UCSD-AML1 (cell line): ENCODE data around the gene CLEC2A.
"Not testable (repeated sequence)": the region's sequence is repeated elsewhere in the genome, so short reads cannot be mapped to it uniquely, and the experiment has no call there.

Source experiments
- DNase-seq: peaks from one replicate; lab custom pipeline; 2025; ENCODE audit not compliant: unreplicated experiment; lab: John Stamatoyannopoulos, UW

Gene CLEC2A

DNA sequence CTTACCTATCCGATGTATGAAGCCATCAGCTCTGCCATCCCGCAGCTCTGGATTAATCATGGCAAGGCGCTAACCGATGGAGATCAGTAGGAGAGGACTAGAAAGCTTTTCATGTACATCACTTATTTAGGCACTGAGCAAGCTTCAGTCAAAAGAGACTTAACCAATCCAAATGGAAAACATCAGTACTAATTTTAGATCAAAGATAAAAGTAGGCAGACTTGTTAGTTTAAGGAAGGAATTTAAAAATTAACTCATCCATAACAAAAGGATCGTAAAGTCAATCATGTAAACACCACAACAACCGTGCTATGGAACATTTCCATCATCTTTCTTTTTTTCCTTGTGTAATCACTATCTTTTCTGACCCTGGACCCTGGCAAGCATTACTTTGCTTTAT, at the start of gene CLEC2A:
Gene CLEC2A (minus strand): TSS at position 101 of the 400 bp plus-strand sequence. CDS start 41 bp downstream, at position 60.
- DNase-seq: peak; percentile 28

DNA sequence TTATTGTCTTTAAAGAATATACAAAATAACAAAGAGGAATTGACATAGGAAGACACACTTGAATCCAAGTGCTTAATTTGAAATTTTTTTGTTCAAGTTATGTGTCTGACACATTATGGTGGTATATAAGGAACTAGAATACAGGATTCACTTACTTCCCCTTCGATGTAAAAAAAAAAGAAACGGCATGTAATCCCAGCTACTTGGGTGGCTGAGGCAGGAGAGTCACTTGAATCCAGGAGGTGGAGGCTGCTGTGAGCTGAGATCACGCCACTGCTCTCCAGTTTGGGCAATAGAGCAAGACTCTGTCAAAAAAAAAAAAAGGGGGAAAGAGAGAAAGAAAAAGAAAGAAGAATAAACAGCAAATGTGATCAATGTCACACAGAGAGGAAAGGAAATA, 48.0 kb upstream of the CLEC2A start:
- DNase-seq: no peak

DNA sequence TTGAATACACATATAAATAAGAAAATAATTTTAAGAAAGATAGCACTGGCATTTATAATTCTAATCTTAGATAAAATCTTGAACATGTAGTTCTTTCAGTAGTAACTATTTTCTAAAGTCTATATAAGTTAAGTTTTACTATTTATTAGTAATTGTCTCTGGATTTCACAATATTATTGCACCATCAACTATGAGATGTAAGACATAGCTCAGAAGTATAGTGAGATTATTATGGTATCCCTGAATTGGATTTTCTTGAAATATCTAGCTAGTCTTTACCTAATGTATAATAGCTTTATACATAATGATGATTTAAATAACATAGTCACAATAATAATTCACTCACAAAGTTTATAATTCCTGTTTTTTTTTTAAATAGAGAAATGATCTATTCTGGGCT, 45.7 kb upstream of the CLEC2A start:
- DNase-seq: no peak

DNA sequence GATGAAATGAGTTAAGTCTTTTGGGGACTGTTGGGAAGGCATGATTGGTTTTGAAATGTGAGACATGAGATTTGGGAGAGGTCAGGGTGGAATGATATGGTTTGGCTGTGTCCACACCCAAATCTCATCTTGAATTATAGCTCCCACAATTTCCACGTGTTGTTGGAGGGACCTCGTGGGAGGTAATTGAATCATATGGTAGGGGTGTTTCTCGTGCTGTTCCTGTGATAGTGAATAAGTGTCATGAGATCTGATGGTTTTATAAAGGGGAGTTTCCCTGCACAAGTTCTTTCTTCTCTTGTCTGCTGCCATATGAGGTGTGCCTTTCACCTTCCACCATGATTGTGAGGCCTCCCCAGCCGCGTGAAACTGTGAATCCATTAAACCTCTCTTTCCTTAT, 44.5 kb upstream of the CLEC2A start:
- DNase-seq: not testable (repeated sequence)

- DNase-seq: no peak
Measured at GRCh38 chr12:9975614-9976013, 43.4 kb upstream of the CLEC2A start.

DNA sequence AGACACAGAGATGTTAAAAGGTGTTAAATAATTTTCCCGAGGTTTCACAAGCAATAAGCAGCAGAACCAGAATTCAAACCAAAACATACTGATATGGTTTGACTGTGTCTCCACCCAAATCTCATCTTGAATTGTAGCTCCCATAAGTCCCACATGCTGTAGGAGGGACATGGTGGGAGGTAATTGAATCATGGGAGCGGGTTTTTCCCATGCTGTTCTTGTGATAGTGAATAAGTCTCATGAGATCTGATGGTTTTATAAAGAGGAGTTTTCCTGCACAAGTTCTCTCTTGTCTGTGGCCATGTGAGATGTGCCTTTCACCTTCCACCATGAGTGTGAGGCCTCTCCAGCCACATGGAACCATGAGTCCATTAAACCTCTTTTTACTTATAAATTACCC, 42.6 kb upstream of the CLEC2A start:
- DNase-seq: not testable (repeated sequence)

- no peak for DNase-seq
Measured at GRCh38 chr12:9973949-9974348, 41.8 kb upstream of the CLEC2A start.

DNA sequence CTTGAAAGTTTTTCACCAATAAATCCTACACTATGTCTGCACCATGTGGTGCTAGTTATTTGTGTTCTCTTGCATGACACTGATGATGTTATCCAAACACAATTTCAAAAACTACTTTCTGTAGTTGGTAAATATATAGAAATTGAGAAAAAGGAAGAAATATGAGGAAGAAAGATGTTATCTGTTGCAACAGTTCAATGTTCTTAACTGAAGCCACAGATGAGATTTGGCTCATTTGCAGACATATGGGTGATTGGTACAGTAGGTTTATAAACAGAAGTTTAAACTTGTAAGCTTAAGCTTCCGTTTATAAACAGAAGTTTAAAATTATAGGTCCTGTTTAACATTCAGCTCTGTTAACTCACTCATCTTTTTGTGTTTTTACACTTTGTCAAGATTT, 39.0 kb upstream of the CLEC2A start, which contains the start of gene CLEC12A:
Gene CLEC12A (plus strand): TSS at position 229 of the 400 bp plus-strand sequence. CDS start 188 bp downstream, outside the sequence.
- no peak for DNase-seq

- no peak for DNase-seq
Measured at GRCh38 chr12:9969673-9970072, 37.5 kb upstream of the CLEC2A start.

GRCh38 chr12:9961901-9962300, 29.7 kb upstream of the CLEC2A start:
- no peak for DNase-seq

GRCh38 chr12:9961106-9961505, 28.9 kb upstream of the CLEC2A start:
- no peak for DNase-seq

DNA sequence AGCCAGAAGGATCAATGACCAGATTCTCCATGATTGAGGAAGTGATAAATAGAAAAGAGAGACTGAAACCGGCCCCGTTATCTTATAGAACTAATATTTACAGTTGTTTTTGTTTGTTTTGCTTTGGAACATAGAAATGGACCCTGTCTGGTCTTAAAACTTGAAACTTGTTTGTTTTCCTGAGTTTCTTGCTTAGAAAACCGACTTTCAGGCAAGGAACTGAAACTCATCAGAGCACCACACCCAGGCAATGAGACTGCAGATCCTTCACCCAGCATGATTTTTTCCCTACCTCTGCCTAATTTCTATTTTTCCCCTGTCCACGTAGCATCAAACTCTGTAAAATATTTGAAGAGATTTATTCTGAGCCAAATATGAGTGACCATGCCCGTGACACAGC, 28.4 kb upstream of the CLEC2A start:
- DNase-seq: no peak

DNA sequence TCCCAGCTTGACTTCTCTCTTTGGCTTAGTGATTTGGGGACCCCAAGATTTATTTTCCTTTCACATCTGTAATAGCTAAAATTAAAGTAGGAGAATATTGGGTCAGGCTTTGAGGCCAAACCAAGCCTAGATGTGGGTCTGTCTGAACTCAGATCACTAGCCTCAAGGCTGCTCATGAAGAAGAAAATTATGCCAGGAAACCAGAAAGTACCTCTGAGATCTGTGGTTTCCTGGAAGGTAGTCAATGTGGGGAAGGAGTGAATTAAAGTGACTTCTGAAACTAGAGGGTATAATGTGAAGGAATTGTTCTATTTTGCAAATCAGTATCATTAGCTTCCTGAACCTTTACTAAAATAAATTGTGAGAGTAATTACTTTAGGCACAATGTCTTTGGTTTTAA, 25.7 kb upstream of the CLEC2A start:
- DNase-seq: no peak

GRCh38 chr12:9952954-9953729, 21.0 kb upstream of the CLEC2A start:
- not testable (repeated sequence) for DNase-seq

DNA sequence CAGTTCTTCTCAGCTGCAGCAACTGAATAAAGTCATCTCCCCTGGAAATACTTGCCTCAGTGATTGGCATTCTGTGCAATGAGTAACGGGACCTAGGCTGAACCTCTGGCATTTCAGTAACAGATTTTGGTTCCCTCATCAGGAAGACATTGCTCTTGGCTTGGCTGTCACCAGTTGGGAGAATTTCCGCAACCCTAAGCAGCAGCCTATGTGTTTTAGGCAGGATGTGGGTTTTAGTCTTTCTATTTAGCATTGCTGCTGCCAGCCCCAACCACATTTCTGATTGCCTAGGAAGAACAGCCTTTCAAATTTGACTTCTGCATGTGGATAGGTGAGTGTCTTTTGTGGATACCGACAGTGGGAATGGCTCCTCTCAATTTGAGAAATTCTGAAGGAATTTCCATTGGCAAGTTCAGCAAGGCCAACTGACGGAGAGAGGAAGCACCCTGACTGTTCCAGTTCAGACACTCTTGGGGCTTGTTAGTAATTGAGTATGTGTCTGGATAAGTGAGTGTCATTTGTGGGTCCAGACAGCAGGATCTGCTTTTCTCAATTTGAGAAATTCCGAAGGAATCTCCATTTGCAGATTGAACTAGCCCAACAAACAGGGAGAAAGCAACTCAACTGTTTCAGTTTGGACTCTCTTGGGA, 19.0 kb upstream of the CLEC2A start:
- peak; percentile 69 for DNase-seq

DNA sequence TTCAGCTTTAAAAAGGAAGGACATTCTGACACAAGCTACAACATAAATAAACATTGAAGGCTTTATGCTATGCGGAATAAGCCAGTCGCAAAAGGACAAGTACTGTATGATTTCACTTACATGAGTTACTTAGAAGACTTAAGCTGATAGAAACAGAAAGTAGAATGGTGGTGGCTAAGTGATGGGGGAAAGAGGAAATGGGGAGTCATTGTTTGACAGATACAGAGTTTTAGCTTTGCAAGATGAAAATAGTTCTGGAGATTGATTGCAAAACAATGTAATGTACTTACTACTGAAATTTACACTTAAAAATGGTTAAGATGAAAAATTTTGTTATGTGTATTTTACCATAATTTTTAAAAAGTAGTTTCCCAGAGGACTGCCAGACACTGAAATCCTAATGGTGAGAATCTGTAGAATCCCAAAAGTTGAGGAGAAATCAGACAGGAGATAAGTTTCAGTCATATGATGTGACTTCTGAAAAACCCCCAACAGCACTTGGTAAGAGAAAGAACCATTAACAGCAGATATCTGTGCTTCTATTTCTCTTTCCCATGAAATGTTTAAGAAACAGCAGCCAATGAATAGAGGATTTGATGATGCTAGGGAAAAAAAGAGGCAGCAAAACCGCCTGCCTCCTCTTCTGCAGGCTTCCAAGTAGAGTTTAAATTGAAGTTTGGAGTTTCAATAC, 16.6 kb upstream of the CLEC2A start:
- no peak for DNase-seq

- DNase-seq: no peak
Measured at GRCh38 chr12:9947674-9948073, 15.5 kb upstream of the CLEC2A start.

DNA sequence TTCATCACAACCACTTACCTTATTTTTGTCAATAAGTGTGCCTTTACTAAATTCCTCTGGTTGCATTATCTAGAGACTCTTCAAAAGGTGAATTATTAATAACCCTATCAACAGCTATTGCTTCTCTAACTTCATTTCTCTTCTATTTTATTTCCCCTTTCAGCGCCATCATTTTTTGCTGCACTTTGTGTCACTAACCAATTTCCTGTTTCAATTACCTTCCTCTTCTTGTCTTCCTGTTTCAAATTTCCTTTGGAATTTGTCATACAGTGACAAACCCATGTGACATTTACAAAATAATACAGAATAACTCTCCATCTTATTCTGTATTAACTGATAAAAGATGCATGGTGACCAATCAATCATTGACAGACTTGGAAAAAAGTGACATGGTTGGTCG, 12.2 kb upstream of the CLEC2A start:
- DNase-seq: no peak

- peak; percentile 94 for DNase-seq
Measured at GRCh38 chr12:9943240-9943639, 11.1 kb upstream of the CLEC2A start.

DNA sequence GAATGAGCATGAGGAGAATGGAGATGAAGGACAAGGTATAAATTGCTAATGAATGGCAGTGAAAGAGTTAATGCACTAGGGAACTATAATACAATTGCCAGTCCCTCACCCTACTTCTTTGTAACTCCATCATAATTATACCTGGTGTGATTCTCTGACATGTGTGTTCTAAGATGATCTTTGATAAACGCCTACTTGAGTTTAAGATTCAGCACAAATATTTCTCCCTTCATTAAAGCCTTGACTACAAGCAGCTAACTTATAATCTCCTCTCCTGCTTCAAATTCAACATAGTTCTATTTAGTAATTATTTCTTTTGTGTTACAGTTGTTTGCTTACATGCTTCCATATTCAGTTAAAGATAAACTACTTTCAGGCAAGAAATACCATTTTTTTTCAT, 9.7 kb upstream of the CLEC2A start:
- no peak for DNase-seq

DNA sequence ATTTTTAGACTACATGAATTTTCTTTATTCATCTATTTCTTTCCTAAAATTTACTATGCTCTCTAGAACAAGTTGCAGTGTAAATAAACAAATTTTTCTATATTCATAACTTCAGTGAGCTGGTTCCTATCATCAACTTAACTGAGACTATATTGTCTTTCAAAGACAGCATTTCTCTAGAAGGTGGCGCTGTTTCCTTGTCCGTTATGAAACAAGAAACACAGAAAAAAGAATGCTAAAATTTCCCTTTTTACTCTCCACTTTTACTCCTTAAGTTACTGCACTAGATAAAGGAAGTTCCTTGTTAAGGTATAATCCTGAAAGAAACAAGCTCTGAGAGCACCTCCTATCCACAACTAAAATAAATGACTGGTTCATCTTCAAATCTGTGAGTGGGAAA, 8.2 kb upstream of the CLEC2A start:
- no peak for DNase-seq

GRCh38 chr12:9936591-9936990, 4.4 kb upstream of the CLEC2A start:
- no peak for DNase-seq
